GM19099 (cell line): ENCODE measurements around the gene RAB28.

Experiments
- POLR2A ChIP-seq: IDR thresholded peaks from 3 replicates; pipeline ENCODE4 v1.6.1; 2011; ENCODE audit warnings: low read depth; ENCODE audit not compliant: insufficient read length; ENCODE audit errors: extremely low read depth

The RAB28 gene

GRCh38 chr4:13328591-13328990 is 155.5 kb downstream of the RAB28 start:
- no peak for TF ChIP-seq POLR2A

- TF ChIP-seq POLR2A = no peak
Observed at GRCh38 chr4:13327991-13328390, 156.1 kb downstream of the RAB28 start.

GRCh38 chr4:13325744-13326143 is 158.4 kb downstream of the RAB28 start:
- TF ChIP-seq POLR2A = no peak

GRCh38 chr4:13323921-13324320 is 160.2 kb downstream of the RAB28 start:
- TF ChIP-seq POLR2A = no peak

- TF ChIP-seq POLR2A = no peak
Observed at GRCh38 chr4:13322681-13323101, 161.4 kb downstream of the RAB28 start.
